HG03460 (cell line): ENCODE measurements around the gene SPOP.
"Not testable (repeated sequence)": the region's sequence is repeated elsewhere in the genome, so short reads cannot be mapped to it uniquely, and the experiment has no call there.

Experiments used
- ATAC-seq: cut with Tn5 transposase; IDR thresholded peaks from one replicate; pipeline ENCODE4 v1.9.1; 2021; ENCODE audit not compliant: unreplicated experiment

SPOP gene

GRCh38 chr17:49554694-49555494 lies 123.0 kb downstream of the SPOP start:
- ATAC-seq: no peak

GRCh38 chr17:49553676-49554335 lies 124.1 kb downstream of the SPOP start:
- no peak for ATAC-seq

GRCh38 chr17:49552070-49552751 lies 125.7 kb downstream of the SPOP start:
- ATAC-seq: no peak

- ATAC-seq: no peak
Measured at GRCh38 chr17:49551221-49552069, 126.5 kb downstream of the SPOP start.

- ATAC-seq: not testable (repeated sequence)
Measured at GRCh38 chr17:49550764-49551163, 127.1 kb downstream of the SPOP start.

- no peak for ATAC-seq
Measured at GRCh38 chr17:49549691-49550678, 127.9 kb downstream of the SPOP start.

- no peak for ATAC-seq
Measured at GRCh38 chr17:49549311-49549605, 128.6 kb downstream of the SPOP start.
